Measurements from ENCODE around the gene VWA8.
"Not testable (repeated sequence)": the region's sequence is repeated elsewhere in the genome, so short reads cannot be mapped to it uniquely, and the experiment has no call there.

Gene VWA8

DNA sequence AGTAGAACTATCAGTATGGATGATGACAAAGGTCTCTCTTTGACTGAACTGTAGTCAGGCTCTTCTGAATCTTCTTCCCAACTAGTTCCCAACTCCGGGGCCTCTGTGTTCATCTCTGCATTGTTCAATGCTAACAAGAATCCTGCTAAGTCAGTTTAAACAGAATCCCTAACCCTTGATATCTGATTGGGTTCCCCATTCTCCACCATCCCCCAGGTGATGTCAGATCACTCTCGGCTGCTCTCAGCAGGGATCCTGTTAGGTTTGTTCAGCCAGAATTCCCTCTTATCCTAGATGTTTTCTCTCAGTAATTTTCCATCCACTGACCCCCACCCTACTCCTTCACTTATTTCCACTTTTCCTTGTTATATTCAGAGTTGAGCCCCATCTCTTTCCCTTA is 280.0 kb downstream of the VWA8 start:
- no peak for DNase-seq

DNA sequence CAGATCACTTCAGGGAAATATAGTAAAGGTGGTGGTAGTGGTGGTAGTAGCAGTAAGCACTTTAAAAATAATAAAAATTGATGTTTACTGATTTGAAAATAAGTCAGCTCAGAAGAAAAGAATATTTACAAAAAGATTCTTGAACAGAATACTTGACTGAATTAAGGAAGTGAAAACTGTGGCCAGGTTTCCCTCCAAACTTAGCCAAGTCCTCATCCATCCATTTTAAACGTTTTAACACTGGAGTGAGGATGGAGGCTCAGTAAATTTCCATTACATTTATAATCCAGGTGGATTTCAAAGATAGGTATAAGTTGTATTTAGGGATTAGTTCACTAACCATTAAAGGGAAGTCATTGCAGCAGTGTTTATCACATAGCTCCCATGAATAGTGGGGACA is 282.1 kb downstream of the VWA8 start:
- DNase-seq, result no peak

DNA sequence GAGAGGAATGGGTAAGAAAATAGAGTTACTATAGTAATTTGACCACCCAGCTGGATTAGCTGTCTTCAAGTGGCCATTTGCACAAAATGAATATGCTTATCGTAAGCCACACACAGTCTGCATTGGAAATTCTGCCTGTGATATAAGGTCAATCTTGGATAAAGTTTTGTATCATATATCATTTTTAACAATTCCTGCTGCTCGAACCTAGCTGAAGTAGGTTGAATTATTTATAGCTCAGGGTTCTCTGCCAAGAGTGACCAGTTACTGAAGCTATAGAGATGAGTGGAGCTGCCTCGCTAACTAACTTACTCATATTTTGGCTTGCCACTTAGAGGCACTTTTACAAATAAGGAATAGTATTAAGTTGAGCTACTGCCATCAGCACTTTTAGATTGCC is 282.7 kb downstream of the VWA8 start:
- DNase-seq, result no peak

DNA sequence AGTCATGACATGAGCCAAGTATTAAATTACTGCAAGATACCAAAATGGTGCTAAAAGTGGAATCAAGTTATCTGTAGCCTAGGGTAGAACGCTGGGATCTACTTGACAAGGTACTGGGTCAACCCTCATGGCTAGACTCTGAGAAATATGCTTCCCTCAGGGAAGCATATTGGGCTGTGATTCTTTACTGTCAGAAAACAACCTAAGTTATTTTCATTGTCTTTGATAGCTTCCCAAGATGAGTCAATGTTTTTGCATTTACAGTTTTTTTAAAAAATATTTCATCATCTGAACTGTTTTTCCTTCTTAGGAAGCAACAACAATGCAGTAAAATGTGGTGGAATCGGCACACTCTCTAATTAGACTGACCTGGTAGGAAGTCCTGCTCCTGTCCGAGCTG is 285.6 kb downstream of the VWA8 start:
- DNase-seq, result no peak

DNA sequence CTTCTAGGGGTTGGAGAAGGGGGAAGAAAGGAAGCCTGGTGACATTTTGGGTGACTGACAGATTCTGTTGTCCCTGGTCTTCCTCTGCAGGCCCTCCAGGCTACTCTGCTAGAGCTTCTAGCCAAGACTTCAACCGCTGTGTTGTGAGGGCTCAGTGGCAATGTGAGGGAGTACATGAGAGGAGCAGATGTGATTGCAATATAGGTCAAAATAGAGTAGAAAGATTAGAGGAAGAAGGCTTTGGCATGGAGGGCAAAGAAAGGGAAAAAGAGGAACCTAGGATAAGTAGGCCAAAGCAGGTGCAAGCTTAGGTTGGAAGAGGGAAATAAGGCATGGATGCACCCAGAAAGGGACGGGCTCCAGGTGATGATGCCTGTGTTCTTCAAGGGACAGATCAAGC is 286.7 kb downstream of the VWA8 start:
- DNase-seq, result no peak

DNA sequence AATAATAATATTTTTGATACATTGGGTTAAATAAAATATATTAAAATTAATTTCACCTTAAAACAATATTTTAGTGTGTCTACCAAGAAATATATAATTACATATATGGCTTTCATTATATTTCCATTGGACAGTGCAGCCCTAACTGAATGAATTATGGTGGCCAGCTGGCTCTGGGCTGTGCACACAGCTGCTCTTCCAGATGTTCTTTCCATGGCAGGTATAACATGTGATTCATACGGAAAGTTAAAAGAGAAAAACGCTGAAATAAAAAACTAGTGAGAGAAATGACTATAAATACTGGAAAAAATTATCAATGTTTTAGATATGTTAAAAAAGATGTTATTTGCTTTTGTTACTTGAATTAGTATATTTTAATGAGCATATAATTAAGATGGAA is 287.3 kb downstream of the VWA8 start:
- no peak for DNase-seq

DNA sequence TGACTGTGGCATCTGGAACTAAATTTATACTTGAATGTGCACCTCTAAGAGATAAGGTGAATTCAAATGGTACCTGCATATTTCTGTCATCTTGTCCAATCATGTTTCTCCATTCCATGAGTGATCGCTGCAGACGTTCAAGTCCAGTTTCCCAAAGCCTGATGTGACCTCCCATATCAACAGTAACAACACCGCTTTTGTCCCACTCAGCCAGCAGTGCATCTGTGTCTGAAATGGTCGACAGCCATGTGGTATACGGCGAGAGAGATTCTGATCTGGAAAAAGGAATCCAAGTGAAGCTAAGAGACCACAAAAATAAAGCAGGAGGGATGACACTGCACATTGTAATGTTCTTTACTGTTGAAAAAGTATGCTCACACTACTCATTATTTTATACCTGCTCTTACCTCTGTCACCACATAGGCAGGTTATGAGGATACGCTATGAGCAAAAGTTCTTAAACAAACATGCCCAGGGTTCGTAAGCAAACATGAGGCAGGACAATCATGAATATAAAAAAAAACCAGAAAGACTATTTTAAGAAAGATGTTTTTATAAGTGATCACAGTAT is 290.0 kb downstream of the VWA8 start:
- no peak for DNase-seq

DNA sequence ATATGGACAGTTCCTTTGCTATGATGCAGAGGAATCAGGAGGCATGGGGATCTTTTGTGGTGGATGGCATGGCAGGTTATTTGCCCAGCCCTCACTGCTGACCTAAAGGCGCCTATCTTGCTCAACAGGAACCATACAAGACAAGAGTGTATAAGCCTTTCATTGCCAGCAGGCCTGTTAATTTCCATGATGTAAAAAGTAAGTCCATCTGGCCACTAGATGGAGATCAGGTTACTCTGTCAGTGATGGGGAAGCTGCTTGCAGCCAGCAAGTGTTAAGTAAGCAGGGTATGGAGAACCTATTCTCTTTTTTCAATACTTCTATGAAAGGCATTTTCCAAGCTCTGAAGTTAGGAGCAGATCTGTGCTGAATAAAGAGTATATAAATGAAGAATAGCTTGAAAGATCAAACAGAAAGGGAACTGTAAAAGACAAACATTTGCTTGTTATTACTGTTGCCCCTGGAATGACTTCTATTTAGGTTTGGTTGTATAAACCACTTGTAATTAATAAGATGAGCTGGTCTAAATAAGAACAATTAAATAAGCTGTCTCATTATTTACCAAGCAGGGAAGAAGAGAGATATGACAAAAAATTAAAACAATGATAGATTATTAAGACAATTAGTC is 292.7 kb downstream of the VWA8 start:
- DNase-seq, result peak; percentile 88

DNA sequence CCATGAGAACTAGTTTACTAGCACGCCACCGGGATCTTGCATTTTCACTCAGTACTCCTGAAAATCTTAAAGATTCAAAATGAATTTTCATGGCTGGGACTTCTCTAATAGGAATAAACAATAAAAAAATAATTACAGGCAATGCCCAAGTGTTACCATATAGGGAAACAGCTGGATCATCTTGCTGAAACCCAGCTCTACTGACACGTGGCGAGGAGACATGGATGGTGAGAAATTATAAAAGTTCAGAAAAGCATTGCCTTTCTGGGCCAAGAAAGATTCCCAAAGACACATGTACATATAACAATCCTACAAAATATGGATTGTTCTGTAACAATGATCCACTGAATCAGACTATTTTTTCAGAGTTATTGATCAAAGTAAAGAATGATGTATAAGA is 294.3 kb downstream of the VWA8 start:
- no peak for DNase-seq

DNA sequence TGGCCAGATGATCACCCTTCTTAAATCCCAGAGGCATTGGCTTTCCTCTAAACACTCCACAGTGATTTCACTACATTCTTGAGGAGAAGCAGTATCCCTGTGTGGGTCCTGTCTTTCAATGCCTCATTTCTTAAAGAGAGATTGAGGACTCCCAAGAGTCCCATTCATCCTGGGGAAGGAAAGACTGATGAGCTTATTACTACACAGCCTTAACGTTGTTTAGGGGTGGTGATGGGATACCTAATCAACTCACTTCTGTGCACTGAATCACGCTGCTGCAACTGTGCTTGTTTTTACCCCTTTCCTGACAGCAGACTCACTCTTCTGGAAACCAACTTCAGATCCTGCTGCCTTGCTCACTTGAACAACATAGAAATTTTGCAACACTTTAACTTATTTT is 300.5 kb downstream of the VWA8 start:
- DNase-seq, result no peak

DNA sequence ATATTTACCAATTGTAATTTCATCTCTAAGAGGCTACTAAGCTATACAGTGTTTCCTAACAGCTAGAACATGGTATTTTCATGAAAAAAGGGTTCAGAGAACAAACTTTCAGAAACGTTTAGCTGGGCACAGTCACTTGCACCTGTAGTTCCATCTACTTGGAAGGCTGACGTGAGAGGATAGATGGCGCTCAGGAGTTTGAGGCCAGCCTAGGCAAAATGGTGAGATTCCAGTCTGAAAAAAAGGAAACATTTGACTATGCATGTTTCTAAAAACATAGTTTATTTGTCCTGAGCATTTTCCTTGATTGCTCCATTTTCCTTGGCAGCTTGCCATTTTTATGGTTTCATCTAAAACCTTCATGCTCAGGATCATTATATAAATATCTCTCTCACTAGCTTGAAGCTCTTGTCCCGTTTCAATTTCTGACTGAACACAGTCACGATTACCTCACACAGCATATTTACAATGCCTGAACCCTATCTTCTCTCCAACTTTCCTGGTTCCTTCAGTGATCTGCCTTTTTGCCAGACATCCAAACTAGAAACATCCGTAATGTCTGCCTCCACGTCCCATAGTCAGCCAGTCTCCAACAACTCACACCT is 302.8 kb downstream of the VWA8 start:
- no peak for DNase-seq

DNA sequence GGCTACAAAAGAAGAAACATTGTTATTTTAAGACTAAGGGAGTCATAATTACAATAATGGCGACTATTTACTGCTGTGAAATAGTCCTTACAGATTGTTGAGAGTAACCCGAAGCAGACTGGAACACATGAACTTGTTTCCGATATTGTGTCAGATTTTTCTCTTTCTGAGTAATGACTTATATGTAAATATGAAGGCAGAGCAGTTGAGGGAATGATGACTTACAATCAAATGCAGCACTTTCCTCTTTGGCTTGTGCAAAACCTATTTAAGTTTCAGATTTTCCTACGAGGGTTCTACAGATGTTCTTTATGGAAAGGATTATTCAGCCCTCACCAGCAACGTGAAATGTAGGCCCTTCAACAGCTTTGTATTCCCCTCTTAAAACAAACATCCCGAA is 304.9 kb downstream of the VWA8 start:
- DNase-seq, result no peak

DNA sequence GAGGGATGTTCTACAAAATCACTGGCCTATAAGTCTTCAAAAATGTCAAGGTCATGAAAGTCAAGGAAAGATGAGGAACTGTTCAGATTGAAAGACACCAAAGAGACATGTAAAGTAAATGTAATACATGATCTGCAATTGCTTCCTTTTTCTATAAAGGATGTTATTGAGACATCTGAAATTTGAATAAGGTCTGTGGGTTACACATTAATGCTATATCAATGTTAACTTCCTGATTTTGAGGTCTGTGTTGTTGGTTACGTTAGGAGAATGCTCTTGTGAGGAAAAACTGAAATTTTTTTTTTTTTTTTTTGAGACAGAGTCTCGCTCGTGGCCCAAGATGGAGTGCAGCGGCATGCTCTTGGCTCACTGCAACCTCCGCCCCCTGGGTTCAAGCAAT is 306.1 kb downstream of the VWA8 start:
- DNase-seq, result no peak

DNA sequence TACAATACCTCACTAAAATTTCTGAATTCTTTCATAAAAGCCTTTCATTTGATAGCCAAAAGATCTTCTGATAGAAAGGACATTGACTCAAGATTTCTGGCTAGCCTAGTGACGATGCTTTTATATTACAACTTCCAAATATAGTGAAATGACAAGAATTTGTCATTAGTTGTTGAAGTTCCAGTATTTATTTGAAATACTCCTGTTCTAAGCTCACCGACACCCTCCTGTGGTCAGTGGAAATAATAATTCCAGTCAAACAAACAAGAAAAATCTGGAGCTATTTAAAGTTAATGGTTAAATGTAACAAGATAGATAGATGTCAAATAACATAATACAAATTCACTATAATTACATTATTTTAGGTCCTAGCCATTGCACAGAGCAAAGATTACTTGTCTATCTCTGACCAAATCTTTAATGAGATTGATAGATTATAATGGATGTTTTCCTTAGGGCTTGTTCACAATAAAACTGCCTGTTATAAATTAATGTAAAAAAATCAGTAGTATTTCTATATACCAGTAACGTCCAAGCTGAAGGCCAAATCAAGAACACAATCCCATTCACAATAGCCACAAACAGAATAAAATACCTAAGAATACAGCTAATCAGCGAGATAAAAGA is 308.1 kb downstream of the VWA8 start:
- DNase-seq, result no peak

DNA sequence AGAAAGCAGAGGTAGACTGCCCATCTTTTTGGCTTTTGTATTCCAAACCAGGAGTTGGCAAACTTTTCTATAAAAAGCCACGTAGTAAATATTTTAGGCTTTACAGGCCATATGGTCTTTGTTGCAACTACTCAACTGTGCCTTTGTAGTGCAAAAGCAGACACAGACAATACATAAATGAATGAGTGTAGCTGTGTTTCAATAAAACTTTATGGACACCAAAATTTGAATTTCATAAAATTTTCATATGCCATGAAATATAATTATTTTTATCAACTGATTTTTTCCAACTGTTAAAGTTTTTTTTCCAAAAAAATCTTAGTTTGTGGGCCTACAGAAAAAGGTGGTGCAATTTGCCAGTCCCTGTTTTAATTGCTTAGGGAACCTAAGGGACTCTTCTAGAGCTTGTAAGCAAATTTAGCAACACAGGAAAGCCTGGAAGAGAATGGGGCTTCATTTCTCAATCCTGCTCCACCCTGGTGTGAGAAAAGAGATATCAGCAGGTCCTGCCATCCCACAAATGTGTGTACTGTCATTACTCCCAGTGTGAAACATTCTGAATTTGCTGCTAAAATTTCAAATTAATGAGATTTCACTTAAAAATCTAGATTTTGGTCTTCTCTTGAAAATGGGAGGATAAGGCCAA is 309.4 kb downstream of the VWA8 start:
- DNase-seq, result no peak

DNA sequence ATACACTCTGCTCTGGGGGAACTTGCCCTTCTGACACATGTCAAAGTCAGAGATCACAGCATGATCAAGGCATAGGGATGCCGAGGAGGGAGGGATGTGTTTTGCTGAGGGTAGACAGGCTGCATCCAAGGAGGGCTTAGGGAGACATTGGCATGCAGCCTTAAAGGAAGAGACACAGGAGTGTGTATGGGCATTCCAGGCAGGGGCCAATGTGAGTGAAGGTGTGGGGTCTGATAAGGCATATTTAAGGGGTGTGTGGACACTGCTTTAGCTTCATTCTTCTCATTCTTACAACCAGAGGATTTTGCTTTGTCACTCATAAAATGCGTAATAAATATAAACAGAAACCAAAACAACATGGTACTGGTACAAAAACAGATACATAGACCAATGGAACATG is 310.2 kb downstream of the VWA8 start:
- no peak for DNase-seq

DNA sequence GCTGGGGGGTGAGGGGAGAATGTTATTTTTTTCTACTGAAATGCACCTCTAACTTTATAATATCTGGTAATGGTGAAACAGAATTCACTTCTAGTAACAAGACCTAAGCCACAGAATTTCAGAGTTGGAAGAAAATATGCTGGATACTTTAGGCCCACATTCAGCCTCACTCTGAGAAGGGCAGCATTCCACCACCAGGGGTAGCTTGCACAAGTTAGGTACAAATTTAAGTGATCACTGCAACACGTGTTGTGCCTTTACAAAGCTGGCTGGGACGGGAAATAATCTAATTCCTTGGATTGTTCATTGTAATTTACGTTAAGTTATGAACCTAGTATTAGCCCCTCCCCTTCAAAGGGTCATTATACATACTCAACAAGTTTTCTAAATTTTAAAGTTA is 311.2 kb downstream of the VWA8 start:
- no peak for DNase-seq

DNA sequence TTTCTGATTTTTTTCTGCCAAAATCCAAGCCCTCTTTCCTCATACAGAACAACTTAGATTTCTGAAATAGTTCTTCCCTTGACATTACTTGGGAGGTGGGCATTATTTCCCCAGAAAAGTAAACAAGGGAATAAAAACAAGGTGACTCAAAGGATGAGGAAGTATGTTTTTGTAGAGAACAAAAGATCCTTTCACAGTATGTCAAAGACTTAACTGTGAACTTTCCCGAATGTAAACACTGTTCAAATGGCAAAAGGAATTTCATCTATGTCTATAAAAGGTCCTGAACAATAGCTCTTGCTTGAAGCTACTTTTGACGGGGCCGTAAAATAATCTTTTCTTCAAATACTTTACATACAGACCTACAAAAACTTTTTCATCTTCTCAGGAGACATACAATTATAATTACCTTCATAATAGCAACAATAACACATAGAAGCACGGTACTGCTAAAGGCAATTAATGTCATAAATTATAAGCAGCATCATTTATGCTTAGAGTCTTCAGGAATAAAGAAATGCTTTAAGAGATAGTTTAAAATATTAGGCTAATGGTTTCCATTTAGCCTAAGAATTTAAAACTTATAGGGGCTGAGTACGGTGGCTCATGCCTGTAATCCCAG is 312.5 kb downstream of the VWA8 start:
- DNase-seq, result no peak

DNA sequence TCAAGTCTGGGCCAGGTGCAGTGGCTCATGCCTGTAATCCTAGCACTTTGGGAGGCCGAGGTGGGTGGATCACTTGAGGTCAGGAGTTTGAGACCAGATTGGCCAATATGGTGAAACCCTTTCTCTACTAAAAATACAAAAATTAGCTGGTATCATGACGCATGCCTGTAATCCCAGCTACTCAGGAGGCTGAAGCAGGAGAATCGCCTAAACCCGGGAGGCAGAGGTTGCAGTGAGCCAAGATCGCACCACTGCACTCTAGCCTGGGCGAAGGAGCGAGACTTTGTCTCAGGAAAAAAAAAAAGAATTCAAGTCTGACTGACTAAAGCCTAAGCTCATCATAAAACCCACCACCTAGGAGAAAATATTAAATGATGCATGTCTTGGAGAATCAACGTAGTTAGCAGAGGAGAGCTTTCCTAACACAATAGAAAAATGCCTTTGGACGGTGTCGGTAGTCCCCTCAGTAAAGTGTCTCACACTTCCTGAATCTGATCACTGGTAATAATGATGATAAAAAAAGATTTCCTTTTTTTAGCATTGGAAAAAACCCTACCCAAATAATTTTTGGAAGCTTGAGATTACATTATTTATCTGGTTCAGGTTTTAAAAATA is 313.1 kb downstream of the VWA8 start:
- not testable (repeated sequence) for DNase-seq

DNA sequence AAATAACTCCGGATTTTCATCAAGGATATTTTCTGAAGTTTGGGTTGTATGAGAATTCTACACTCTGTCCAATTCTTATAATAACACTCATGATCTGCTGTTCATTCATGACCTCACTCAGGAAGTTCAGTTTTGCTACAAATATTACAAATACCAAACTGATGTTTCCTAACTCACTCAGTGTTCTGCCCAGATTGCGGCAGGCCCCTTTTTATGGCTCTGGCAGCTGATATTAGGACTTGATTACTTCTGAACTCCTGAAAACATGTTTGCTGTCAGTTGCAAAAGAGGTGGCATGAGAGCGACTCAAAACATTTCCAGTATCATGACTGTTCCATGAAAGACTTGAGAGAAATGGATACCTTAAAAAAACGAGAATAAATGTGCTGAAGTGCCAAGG is 315.6 kb downstream of the VWA8 start:
- DNase-seq, result no peak

DNA sequence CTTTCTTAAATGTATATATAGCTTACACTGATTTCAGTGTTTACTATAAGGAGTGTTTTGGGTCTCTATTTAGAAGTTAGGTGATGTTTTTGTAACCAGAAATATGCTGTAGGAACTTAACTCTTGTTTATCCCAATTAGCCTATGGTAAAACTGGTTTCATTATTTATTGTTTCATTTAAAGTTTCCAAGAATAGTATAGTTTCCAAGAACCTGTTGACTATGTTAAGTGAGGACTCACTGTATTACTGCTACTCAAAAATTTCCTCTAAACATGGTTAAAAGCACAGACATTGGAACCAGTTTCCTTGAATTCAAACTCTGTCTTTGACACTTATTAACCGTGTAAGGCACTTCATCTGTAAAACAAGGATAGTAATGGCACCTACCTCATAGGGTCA is 316.2 kb downstream of the VWA8 start:
- no peak for DNase-seq

DNA sequence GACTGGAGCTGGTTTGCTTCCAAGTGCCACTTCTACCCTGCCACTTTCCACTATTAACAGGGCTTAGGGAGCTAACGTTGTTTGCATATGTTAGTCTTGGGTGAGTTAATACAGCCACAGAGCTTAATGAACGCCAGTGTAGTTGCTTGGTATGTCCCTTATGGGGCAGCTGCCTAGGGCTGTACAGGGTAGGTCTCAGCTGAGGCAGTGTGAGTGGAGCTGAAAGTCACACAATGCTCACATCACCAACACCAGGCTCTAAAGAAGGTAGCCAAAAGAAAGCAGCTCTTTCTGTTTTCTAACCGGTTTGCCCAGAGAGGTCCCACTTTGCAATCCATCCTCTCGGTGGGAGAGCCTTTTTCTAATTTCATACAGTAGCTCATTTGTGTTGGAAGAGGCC is 317.4 kb downstream of the VWA8 start:
- no peak for DNase-seq

DNA sequence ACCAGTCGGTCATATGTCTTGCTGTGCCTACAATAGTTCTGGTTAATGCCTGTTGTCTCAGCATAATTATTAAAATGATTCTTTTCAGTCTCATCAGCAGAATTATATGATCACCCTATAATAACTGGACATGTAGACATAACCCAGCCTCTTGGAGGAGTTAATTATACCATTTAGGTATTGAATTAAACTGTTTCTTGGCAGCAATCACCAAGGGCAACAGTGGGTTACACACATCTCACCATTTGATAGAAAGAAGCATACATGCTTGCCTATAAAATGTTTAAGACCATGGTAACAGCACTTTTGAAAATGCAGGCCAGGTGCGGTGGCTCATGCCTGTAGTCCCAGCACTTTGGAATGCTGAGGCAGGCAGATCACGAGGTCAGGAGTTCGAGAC is 318.9 kb downstream of the VWA8 start:
- no peak for DNase-seq
